ENCODE results near the gene PLA2G4A. TPM values are rescaled to one million over a fixed set of nuclear protein-coding genes. Genes with fewer than 3 reads are reported as not detected.

The PLA2G4A gene
- total RNA-seq, 3 donors from 2014 or later, result 0.29 to 0.81 (median 0.35) TPM

DNA sequence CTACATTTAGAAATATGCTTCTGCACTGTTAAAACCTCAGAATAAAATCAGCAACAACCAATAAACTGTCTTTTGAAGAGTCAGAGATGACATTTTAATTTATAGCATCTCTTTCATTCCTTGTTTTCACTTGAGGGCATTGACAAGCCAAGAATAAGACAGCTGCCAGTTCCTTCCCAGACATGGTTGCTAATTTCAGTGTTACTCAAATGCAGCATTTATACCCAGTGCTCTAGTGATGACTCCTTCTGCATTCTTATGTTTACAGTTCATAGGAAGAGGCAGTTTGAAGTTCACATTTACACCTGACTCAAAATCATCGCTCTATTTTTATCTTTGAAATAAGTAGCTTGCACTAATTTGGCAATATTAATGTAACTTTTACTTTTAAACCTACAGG lies 44.9 kb downstream of the PLA2G4A start:
- Mint-ChIP-seq H3K4me1 (ENCODE audit: low read depth) (no peaks in the 10 kb centered on the region), H3K4me3 (no peak overlapping the region), H3K27me3 (ENCODE audit: low read depth) (peaks cover 2% of the 10 kb centered on the region), H3K36me3 (ENCODE audit: insufficient read depth) (no peaks in the 10 kb centered on the region), H3K9me3 (no peaks in the 10 kb centered on the region)
- DNase-seq (no peak), ATAC-seq (no peak)

GRCh38 chr1:186875896-186876835 lies 47.4 kb downstream of the PLA2G4A start:
- ATAC-seq (no peak), DNase-seq (no peak)
- Mint-ChIP-seq H3K4me3 (no peak overlapping the region), H3K9me3 (no peaks in the 10 kb centered on the region), H3K27me3 (ENCODE audit: low read depth) (no peaks in the 10 kb centered on the region), H3K4me1 (ENCODE audit: low read depth) (no peaks in the 10 kb centered on the region), H3K36me3 (ENCODE audit: insufficient read depth) (no peaks in the 10 kb centered on the region)

DNA sequence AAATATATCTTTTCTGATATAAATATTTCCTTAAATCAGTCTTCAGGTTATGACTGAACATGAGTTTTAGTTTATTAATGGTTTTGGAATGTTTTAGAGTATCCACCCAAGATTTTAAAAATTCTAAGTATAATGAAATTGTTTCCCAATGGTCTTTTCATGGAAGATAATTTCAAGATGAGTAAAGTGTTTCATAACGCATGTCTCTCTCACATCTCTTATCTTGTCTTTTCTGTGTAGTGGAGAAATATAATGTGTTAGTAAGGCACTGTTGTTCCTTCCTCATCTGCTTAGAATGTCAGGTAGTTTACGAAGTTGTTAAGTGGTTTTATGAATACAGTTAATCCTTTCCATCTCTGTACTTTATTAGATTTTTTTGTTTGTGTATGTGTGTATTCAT lies 49.6 kb downstream of the PLA2G4A start:
- DNase-seq (no peak), ATAC-seq (no peak)
- H3K9me3 Mint-ChIP-seq, result peaks cover under 1% of the 10 kb centered on the region
- H3K36me3 Mint-ChIP-seq (ENCODE audit: insufficient read depth), result no peaks in the 10 kb centered on the region
- H3K4me1 Mint-ChIP-seq (ENCODE audit: low read depth), result no peaks in the 10 kb centered on the region
- no peaks in the 10 kb centered on the region for H3K27me3 Mint-ChIP-seq (ENCODE audit: low read depth)
- no peak overlapping the region for H3K4me3 Mint-ChIP-seq

DNA sequence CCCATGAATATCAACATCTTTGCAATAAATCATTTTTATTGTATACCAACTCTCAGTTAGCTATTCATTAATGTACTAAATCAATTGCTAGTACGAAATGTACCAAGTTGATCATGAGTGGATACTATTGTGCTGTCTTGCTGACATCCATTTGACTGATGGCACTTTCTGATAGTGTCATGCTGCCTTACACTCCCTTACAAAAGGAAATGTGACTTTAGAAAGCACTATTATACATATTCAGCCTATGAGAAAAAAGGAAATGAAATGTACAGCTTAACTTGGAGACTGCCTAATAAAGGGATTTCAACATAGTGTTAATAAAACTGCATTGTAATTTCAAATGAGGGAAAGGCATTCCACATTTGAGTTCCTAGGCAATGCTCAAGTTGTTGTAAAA lies 52.2 kb downstream of the PLA2G4A start:
- Mint-ChIP-seq H3K27me3 (ENCODE audit: low read depth) (no peaks in the 10 kb centered on the region), H3K9me3 (peaks cover 15% of the 10 kb centered on the region), H3K4me3 (no peak overlapping the region), H3K4me1 (ENCODE audit: low read depth) (no peaks in the 10 kb centered on the region), H3K36me3 (ENCODE audit: insufficient read depth) (no peaks in the 10 kb centered on the region)
- no peak for DNase-seq
- ATAC-seq, result no peak

GRCh38 chr1:186882372-186883134 lies 53.8 kb downstream of the PLA2G4A start:
- Mint-ChIP-seq H3K9me3 (peaks cover 15% of the 10 kb centered on the region), H3K4me1 (ENCODE audit: low read depth) (no peaks in the 10 kb centered on the region), H3K4me3 (no peak overlapping the region), H3K36me3 (ENCODE audit: insufficient read depth) (no peaks in the 10 kb centered on the region), H3K27me3 (ENCODE audit: low read depth) (no peaks in the 10 kb centered on the region)
- no peak for ATAC-seq
- DNase-seq, result no peak

DNA sequence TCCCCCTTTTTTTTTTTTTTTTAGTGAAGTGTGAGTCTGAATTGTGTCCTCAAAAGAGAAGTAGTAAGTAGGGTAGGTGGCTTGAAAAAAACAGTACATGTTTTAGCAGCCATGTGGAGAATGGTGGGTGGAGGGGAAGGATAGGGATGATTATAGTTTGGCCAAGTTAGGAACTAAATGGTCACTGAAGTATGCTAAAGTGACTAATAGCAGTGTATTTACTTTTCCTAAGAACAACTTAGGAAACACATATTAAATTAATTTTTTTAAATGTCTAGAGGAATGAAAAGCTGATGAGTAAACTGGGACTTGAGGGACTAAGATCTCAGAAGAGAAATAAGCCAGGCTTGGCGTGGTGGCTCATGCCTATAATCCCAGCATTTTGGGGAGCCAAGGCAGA lies 55.5 kb downstream of the PLA2G4A start:
- Mint-ChIP-seq H3K27me3 (ENCODE audit: low read depth) (no peaks in the 10 kb centered on the region), H3K36me3 (ENCODE audit: insufficient read depth) (no peaks in the 10 kb centered on the region), H3K4me1 (ENCODE audit: low read depth) (no peaks in the 10 kb centered on the region), H3K9me3 (peaks cover 15% of the 10 kb centered on the region), H3K4me3 (no peak overlapping the region)
- no peak for ATAC-seq
- DNase-seq, result no peak

DNA sequence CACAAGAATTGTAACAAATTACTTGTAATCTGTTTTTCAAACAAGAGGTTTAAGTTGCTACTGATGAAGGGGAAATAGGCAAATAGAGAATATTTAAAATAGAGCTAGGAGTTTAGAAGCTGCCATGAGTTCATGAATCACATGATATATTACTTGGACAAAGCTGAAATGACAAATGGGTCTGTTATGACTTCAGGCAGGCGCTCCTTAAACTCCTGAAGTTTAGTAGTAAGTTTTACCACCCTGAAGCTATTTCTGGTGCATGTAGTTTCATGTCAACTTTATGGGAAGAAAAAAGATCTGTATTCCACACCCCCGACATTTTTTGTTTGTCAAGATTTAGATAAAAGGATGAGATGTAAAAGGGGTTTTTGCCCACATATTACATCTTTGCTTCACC lies 58.5 kb downstream of the PLA2G4A start:
- no peaks in the 10 kb centered on the region for H3K27me3 Mint-ChIP-seq (ENCODE audit: low read depth)
- no peaks in the 10 kb centered on the region for H3K4me1 Mint-ChIP-seq (ENCODE audit: low read depth)
- no peaks in the 10 kb centered on the region for H3K36me3 Mint-ChIP-seq (ENCODE audit: insufficient read depth)
- H3K9me3 Mint-ChIP-seq, result peaks cover 18% of the 10 kb centered on the region
- DNase-seq, result no peak
- ATAC-seq, result no peak
- no peak overlapping the region for H3K4me3 Mint-ChIP-seq

- ATAC-seq, result no peak
Measured at GRCh38 chr1:186888367-186888766, 59.6 kb downstream of the PLA2G4A start.

GRCh38 chr1:186892936-186893335 lies 64.2 kb downstream of the PLA2G4A start:
- DNase-seq (no peak), ATAC-seq (no peak)
- H3K4me1 Mint-ChIP-seq (ENCODE audit: low read depth), result no peaks in the 10 kb centered on the region
- no peaks in the 10 kb centered on the region for H3K27me3 Mint-ChIP-seq (ENCODE audit: low read depth)
- peaks cover 4% of the 10 kb centered on the region for H3K9me3 Mint-ChIP-seq
- H3K36me3 Mint-ChIP-seq (ENCODE audit: insufficient read depth), result no peaks in the 10 kb centered on the region
- no peak overlapping the region for H3K4me3 Mint-ChIP-seq

More at GRCh38 chr1:186888367-186888766, 59.6 kb downstream of the PLA2G4A start:
- H3K36me3 Mint-ChIP-seq (ENCODE audit: insufficient read depth), result no peaks in the 10 kb centered on the region
- no peaks in the 10 kb centered on the region for H3K4me1 Mint-ChIP-seq (ENCODE audit: low read depth)
- H3K9me3 Mint-ChIP-seq, result peaks cover 18% of the 10 kb centered on the region
- no peaks in the 10 kb centered on the region for H3K27me3 Mint-ChIP-seq (ENCODE audit: low read depth)
- no peak for DNase-seq
- H3K4me3 Mint-ChIP-seq, result no peak overlapping the region

- DNase-seq (no peak), ATAC-seq (no peak)
- Mint-ChIP-seq H3K4me3 (no peak overlapping the region), H3K36me3 (ENCODE audit: insufficient read depth) (no peaks in the 10 kb centered on the region), H3K9me3 (peaks cover 4% of the 10 kb centered on the region), H3K4me1 (ENCODE audit: low read depth) (no peaks in the 10 kb centered on the region), H3K27me3 (ENCODE audit: low read depth) (no peaks in the 10 kb centered on the region)
Measured at GRCh38 chr1:186894415-186894814, 65.7 kb downstream of the PLA2G4A start.

- DNase-seq, result no peak
- Mint-ChIP-seq H3K9me3 (peaks cover 4% of the 10 kb centered on the region), H3K4me3 (no peak overlapping the region), H3K4me1 (ENCODE audit: low read depth) (no peaks in the 10 kb centered on the region), H3K27me3 (ENCODE audit: low read depth) (no peaks in the 10 kb centered on the region), H3K36me3 (ENCODE audit: insufficient read depth) (no peaks in the 10 kb centered on the region)
- ATAC-seq, result no peak
Measured at GRCh38 chr1:186896211-186896610, 67.5 kb downstream of the PLA2G4A start.

GRCh38 chr1:186897008-186897407 lies 68.3 kb downstream of the PLA2G4A start:
- Mint-ChIP-seq H3K4me3 (no peak overlapping the region), H3K4me1 (ENCODE audit: low read depth) (no peaks in the 10 kb centered on the region), H3K36me3 (ENCODE audit: insufficient read depth) (no peaks in the 10 kb centered on the region), H3K9me3 (no peaks in the 10 kb centered on the region), H3K27me3 (ENCODE audit: low read depth) (no peaks in the 10 kb centered on the region)
- no peak for ATAC-seq
- DNase-seq, result no peak

DNA sequence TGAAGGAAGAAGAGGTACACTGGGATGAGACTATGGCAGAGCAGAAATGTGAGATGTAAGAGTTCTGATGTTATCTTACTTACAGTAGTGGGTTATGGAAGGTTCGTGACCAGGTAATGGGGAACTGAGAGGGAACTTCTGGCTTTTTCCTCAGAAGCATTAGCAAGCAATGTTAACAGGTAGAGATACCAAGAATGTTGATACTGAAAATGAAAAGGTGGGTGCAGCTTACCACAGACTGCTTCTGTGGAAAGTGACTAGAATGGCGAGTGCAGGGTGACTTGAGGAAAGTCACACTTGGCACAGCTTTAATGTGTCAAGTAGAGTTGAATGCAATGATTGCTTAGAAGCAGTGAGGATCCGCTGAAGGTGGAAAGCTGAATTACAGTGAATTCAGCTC lies 70.8 kb downstream of the PLA2G4A start:
- Mint-ChIP-seq H3K27me3 (ENCODE audit: low read depth) (no peaks in the 10 kb centered on the region), H3K9me3 (no peaks in the 10 kb centered on the region), H3K4me3 (no peak overlapping the region), H3K36me3 (ENCODE audit: insufficient read depth) (no peaks in the 10 kb centered on the region), H3K4me1 (ENCODE audit: low read depth) (no peaks in the 10 kb centered on the region)
- no peak for DNase-seq
- ATAC-seq, result peak; percentile 41 to 69

- no peak for DNase-seq
- ATAC-seq, result no peak
- Mint-ChIP-seq H3K4me1 (ENCODE audit: low read depth) (no peaks in the 10 kb centered on the region), H3K36me3 (ENCODE audit: insufficient read depth) (no peaks in the 10 kb centered on the region), H3K4me3 (no peak overlapping the region), H3K9me3 (no peaks in the 10 kb centered on the region), H3K27me3 (ENCODE audit: low read depth) (no peaks in the 10 kb centered on the region)
Measured at GRCh38 chr1:186899977-186900376, 71.2 kb downstream of the PLA2G4A start.

Data from activated T-cell treated with anti-CD3 and anti-CD28 coated beads, Interleukin-2, amount 50 U/mL, for 4 hours (primary cell).